Nephron (organoid): Measurements from ENCODE around the gene CYP2S1.

Experiments
- H3K27ac Mint-ChIP-seq, 3 experiments: 2 replicates each; pipeline ENCODE4 v1.8.0; 2020; ENCODE audit warnings: mixed read lengths in 3 of 3, mild to moderate bottlenecking in 2 of 3, moderate library complexity in 1 of 3
- H3K27me3 Mint-ChIP-seq: 2 replicates; pipeline ENCODE4 v1.8.0; 2021; ENCODE audit warnings: low read depth, mild to moderate bottlenecking, moderate library complexity, mixed read lengths
- H3K36me3 Mint-ChIP-seq: 2 replicates; pipeline ENCODE4 v1.8.0; 2020; ENCODE audit warnings: low read depth, mixed read lengths
- H3K4me1 Mint-ChIP-seq: 2 replicates; pipeline ENCODE4 v1.8.0; 2020; ENCODE audit warnings: mixed read lengths
- H3K4me3 Mint-ChIP-seq, 3 experiments: 2 replicates each; pipeline ENCODE4 v1.8.0; 2020; ENCODE audit warnings: mild to moderate bottlenecking in 3 of 3, mixed read lengths in 3 of 3, moderate library complexity in 2 of 3
- H3K9me3 Mint-ChIP-seq: 2 replicates; pipeline ENCODE4 v1.8.0; 2020; ENCODE audit warnings: mixed read lengths
- TF ChIP-seq, protein P1 (sequence below), 3 experiments: fragments of 200-600 bp; sonication (generic); IDR thresholded peaks; one replicate each; pipeline ENCODE4 v1.5.0; 2021; ENCODE audit warnings: antibody characterized with exemption in 3 of 3; ENCODE audit not compliant: unreplicated experiment in 3 of 3

The CYP2S1 gene

DNA sequence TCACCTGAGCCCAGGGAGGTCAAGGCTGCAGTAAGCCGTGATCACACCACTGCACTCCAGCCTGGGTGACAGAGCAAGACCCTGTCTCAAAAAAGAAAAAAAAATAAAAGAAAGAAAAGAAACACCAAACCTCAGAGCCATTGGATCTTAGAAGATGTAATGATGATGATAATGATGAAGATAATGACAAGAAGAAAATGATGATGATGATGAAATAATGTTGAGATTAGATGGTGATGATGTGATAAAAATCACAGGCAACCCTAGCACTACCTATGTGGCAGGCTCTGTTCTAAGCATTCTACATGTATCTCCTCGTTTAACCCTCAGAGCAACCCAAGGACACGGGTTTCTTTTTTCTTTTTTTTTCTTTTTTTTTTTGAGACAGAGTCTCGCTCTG lies 51.1 kb downstream of the CYP2S1 start:
- TF ChIP-seq, protein P1, sequence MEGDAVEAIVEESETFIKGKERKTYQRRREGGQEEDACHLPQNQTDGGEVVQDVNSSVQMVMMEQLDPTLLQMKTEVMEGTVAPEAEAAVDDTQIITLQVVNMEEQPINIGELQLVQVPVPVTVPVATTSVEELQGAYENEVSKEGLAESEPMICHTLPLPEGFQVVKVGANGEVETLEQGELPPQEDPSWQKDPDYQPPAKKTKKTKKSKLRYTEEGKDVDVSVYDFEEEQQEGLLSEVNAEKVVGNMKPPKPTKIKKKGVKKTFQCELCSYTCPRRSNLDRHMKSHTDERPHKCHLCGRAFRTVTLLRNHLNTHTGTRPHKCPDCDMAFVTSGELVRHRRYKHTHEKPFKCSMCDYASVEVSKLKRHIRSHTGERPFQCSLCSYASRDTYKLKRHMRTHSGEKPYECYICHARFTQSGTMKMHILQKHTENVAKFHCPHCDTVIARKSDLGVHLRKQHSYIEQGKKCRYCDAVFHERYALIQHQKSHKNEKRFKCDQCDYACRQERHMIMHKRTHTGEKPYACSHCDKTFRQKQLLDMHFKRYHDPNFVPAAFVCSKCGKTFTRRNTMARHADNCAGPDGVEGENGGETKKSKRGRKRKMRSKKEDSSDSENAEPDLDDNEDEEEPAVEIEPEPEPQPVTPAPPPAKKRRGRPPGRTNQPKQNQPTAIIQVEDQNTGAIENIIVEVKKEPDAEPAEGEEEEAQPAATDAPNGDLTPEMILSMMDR (IDR thresholded peaks at IDR 0.05; ENCODE audit: unreplicated experiment in 3 of 3) = no peak
- no peak overlapping the region for H3K4me3 Mint-ChIP-seq
- H3K27ac Mint-ChIP-seq = no peak overlapping the region
- no peaks in the 10 kb centered on the region for H3K27me3 Mint-ChIP-seq
- peaks cover 32% of the 10 kb centered on the region for H3K36me3 Mint-ChIP-seq
- H3K4me1 Mint-ChIP-seq = no peaks in the 10 kb centered on the region
- H3K9me3 Mint-ChIP-seq = no peaks in the 10 kb centered on the region

DNA sequence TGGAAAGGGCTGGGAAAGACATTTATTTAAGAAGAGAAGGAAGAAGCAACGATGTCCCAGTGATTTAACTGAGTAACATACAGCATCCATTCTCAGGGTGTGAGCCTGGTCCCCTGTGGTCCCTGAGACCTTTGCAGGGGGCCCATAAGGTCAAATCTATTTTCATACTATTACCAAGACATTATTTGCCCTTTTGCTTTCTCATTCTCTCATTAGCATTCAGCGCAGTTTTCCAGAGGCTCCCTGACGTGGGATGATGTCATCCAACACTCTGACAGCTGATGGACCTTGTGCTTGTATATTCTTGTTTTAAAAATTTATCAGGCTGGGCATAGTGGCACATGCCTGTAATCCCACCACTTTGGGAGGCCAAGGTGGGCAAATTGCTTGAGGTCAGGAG lies 52.8 kb downstream of the CYP2S1 start:
- Mint-ChIP-seq H3K4me3 (no peak overlapping the region), H3K27me3 (no peaks in the 10 kb centered on the region), H3K36me3 (peaks cover 42% of the 10 kb centered on the region), H3K27ac (no peak overlapping the region), H3K9me3 (no peaks in the 10 kb centered on the region), H3K4me1 (no peaks in the 10 kb centered on the region)
- TF ChIP-seq, protein P1 (IDR thresholded peaks at IDR 0.05; ENCODE audit: unreplicated experiment in 3 of 3) = no peak

DNA sequence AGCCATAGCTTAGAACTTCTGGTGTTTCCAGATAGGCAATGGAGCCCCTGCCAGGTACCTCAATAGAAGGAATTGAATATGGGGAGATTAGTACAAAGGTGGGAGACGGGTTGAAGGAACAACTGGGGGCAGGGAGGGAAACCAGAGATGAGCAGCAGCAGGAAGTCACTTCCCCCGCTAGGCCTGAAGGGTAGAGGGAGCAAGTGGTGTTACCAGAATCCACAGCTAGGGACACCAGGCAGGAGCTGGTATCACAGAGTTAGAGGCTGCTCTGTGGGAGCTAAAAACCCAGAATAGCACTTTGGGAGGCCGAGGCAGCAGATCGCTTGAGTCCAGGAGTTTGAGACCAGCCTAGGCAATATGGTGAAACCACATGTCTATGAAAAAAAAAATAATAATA lies 55.9 kb downstream of the CYP2S1 start:
- peaks cover 62% of the 10 kb centered on the region for H3K36me3 Mint-ChIP-seq
- no peak overlapping the region for H3K27ac Mint-ChIP-seq
- TF ChIP-seq, protein P1 (IDR thresholded peaks at IDR 0.05; ENCODE audit: unreplicated experiment in 3 of 3) = no peak
- no peaks in the 10 kb centered on the region for H3K9me3 Mint-ChIP-seq
- H3K27me3 Mint-ChIP-seq = no peaks in the 10 kb centered on the region
- H3K4me1 Mint-ChIP-seq = no peaks in the 10 kb centered on the region
- no peak overlapping the region for H3K4me3 Mint-ChIP-seq

DNA sequence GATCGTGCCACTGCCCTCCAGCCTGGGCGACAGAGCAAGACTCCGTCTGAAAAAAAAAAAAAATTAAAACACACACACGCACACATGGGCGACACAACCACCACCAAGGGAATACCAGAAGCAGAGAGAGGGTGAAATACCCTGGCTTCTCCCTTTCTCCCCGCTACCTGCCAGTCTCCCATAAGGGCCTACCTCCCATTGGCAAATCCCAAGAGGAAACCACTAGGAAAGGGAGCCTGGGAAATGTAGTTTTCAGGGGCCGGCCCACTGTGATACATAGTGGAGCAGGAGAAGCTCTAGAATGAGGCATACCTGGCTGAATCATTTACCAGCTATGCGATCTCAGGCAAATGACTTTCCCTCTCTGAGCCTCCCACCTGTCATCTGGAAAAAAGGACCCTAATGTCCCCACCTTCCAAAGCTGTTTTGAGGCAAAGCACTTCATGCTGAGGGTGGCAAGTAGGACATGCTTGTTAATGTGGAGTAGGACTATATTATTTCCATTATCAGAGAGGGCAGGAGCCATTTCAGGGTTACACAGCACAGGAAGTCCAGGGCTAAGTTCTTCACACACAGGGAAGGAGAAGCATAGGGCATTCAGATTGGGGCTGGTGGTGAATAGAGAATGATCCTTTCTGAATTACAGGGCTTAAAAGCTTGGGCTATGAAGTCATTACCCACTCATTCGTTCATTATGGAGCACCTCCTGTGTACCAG lies 56.8 kb downstream of the CYP2S1 start:
- peaks cover 59% of the 10 kb centered on the region for H3K36me3 Mint-ChIP-seq
- H3K27ac Mint-ChIP-seq = no peak overlapping the region
- no peaks in the 10 kb centered on the region for H3K4me1 Mint-ChIP-seq
- no peak overlapping the region for H3K4me3 Mint-ChIP-seq
- TF ChIP-seq, protein P1 (IDR thresholded peaks at IDR 0.05; ENCODE audit: unreplicated experiment in 3 of 3) = no peak
- no peaks in the 10 kb centered on the region for H3K9me3 Mint-ChIP-seq
- H3K27me3 Mint-ChIP-seq = no peaks in the 10 kb centered on the region

DNA sequence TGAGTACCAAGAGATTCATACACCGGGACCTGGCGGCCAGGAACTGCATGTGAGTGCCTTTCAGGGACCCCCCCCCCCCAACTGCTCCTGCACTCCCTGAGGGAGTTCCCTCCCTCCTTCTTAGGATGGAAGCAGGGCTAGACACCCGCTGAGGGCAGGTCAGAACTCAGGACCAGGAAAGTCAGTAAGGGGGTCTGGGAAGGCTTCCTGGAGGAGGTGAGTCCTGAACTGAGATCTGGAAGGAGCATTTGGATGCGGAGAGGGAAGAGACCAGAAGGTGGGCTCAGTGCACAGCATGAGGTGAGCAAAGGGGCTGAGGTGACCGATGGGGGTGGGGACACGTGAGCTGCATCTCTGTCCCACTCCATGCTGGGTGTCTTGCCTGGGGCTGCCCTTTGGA lies 60.6 kb downstream of the CYP2S1 start:
- no peak overlapping the region for H3K4me3 Mint-ChIP-seq
- peaks cover 63% of the 10 kb centered on the region for H3K36me3 Mint-ChIP-seq
- TF ChIP-seq, protein P1 (IDR thresholded peaks at IDR 0.05; ENCODE audit: unreplicated experiment in 3 of 3) = no peak
- no peaks in the 10 kb centered on the region for H3K9me3 Mint-ChIP-seq
- no peak overlapping the region for H3K27ac Mint-ChIP-seq
- no peaks in the 10 kb centered on the region for H3K4me1 Mint-ChIP-seq
- H3K27me3 Mint-ChIP-seq = no peaks in the 10 kb centered on the region

DNA sequence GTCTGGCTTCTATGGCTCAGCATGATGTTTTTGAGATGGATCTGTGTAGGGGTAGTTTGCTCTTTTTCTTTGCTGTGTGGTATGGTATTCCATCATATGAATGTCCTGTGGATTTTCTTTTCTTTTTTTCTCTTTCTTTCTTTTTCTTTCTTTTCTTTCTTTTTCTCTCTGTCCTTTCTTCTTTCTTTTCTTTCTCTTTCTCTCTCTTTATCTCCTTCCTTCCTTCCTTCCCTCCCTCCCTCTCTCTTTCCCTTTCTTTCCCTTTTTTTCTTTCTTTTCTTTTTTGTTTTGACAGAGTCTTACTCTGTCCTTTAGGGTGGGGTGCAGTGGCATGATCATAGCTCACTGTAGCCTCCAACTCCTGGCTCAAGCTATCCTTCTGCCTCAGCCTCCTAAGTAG lies 62.2 kb downstream of the CYP2S1 start:
- Mint-ChIP-seq H3K4me1 (no peaks in the 10 kb centered on the region), H3K9me3 (no peaks in the 10 kb centered on the region), H3K4me3 (no peak overlapping the region), H3K27me3 (no peaks in the 10 kb centered on the region), H3K27ac (no peak overlapping the region), H3K36me3 (peaks cover 67% of the 10 kb centered on the region)
- TF ChIP-seq, protein P1 (IDR thresholded peaks at IDR 0.05; ENCODE audit: unreplicated experiment in 3 of 3) = no peak
